ENCODE measurements around the gene TAC3. TPM values are rescaled to one million over a fixed set of nuclear protein-coding genes. Genes with fewer than 3 reads are reported as not detected.
"Not testable (repeated sequence)": the region's sequence is repeated elsewhere in the genome, so short reads cannot be mapped to it uniquely, and the experiment has no call there.

TAC3 gene
- total and polyA plus RNA-seq, 2 donors from 2014 or later, result not detected

- FAIRE-seq; DNase-seq; intact Hi-C loops (cut with DNase I); H3K27me3 ChIP-seq (ENCODE audit: control insufficient read depth, insufficient read depth, low read length); H3K9ac ChIP-seq (ENCODE audit: low read length in 3 of 3); H3K4me3 ChIP-seq (ENCODE audit: low read length in 3 of 3); H3K4me1 ChIP-seq (ENCODE audit: control insufficient read depth in 2 of 3, insufficient read depth in 2 of 3, low read depth in 1 of 3, low read length in 3 of 3); H3K36me3 ChIP-seq (ENCODE audit: control insufficient read depth in 2 of 3, insufficient read depth in 3 of 3, low read length in 3 of 3); H3K27ac ChIP-seq (ENCODE audit: low read depth in 2 of 2, low read length in 2 of 2): not testable (repeated sequence)
- H3K9me3 ChIP-seq (ENCODE audit: control insufficient read depth in 2 of 3, insufficient read depth in 1 of 3, low read length in 3 of 3), result peaks cover 0 to 10% (median 0%) of the 10 kb centered on the region in 3 donors
Measured at GRCh38 chr12:56962247-56962646, 54.1 kb downstream of the TAC3 start.

Other genes with a start within 250 kb of the TAC3 start
- not detected for gene SDR9C7, start 82.1 kb downstream of the TAC3 start, total RNA-seq
- not detected for gene SDR9C7, start 82.1 kb downstream of the TAC3 start, polyA plus RNA-seq (ENCODE audit: insufficient read depth, low read depth, low replicate concordance)
- 0.41 TPM for gene RDH16, start 58.9 kb downstream of the TAC3 start, total RNA-seq
- 0.15 TPM for gene RDH16, start 58.9 kb downstream of the TAC3 start, polyA plus RNA-seq (ENCODE audit: insufficient read depth, low read depth, low replicate concordance)
- 6.6 TPM for gene ZBTB39, start 10.0 kb downstream of the TAC3 start, total RNA-seq
- 1.4 TPM for gene ZBTB39, start 10.0 kb downstream of the TAC3 start, polyA plus RNA-seq (ENCODE audit: insufficient read depth, low read depth, low replicate concordance)
- gene MYO1A, start 33.6 kb upstream of the TAC3 start, total RNA-seq, result 0.25 TPM
- gene MYO1A, start 33.6 kb upstream of the TAC3 start, polyA plus RNA-seq (ENCODE audit: insufficient read depth, low read depth, low replicate concordance), result 0.77 TPM
- 10.3 TPM for gene NEMP1, start 62.3 kb upstream of the TAC3 start, total RNA-seq
- gene NEMP1, start 62.3 kb upstream of the TAC3 start, polyA plus RNA-seq (ENCODE audit: insufficient read depth, low read depth, low replicate concordance), result 2.1 TPM
- gene NAB2, start 72.6 kb upstream of the TAC3 start, total RNA-seq, result 28.0 TPM
- 13.9 TPM for gene NAB2, start 72.6 kb upstream of the TAC3 start, polyA plus RNA-seq (ENCODE audit: insufficient read depth, low read depth, low replicate concordance)
- 232 TPM for gene STAT6, start 94.8 kb upstream of the TAC3 start, total RNA-seq
- 74.8 TPM for gene STAT6, start 94.8 kb upstream of the TAC3 start, polyA plus RNA-seq (ENCODE audit: insufficient read depth, low read depth, low replicate concordance)
- 121 TPM for gene LRP1, start 112.0 kb upstream of the TAC3 start, total RNA-seq
- gene LRP1, start 112.0 kb upstream of the TAC3 start, polyA plus RNA-seq (ENCODE audit: insufficient read depth, low read depth, low replicate concordance), result 18.7 TPM
- gene LRP1-AS, start 131.1 kb upstream of the TAC3 start, total RNA-seq, result not detected
- gene LRP1-AS, start 131.1 kb upstream of the TAC3 start, polyA plus RNA-seq (ENCODE audit: insufficient read depth, low read depth, low replicate concordance), result not detected
- gene NXPH4, start 200.3 kb upstream of the TAC3 start, total RNA-seq, result 0.16 TPM
- gene NXPH4, start 200.3 kb upstream of the TAC3 start, polyA plus RNA-seq (ENCODE audit: insufficient read depth, low read depth, low replicate concordance), result 0.71 TPM
- 70.1 TPM for gene SHMT2, start 213.2 kb upstream of the TAC3 start, total RNA-seq
- gene SHMT2, start 213.2 kb upstream of the TAC3 start, polyA plus RNA-seq (ENCODE audit: insufficient read depth, low read depth, low replicate concordance), result 49.3 TPM
- 3.1 TPM for gene STAC3, start 234.7 kb upstream of the TAC3 start, total RNA-seq
- gene STAC3, start 234.7 kb upstream of the TAC3 start, polyA plus RNA-seq (ENCODE audit: insufficient read depth, low read depth, low replicate concordance), result 1.5 TPM

Data from kidney (tissue), 11 donors.